Fibroblast of pulmonary artery (primary cell): ENCODE measurements around the gene CARD9.

Source experiments
- DNase-seq: peaks from one replicate; pipeline ENCODE4 v3.0.0-alpha.2; 2010; ENCODE audit warnings: low read depth
- H3K4me3 ChIP-seq: replicated peaks from 2 replicates; pipeline ENCODE4 v1.5.1; 2011; ENCODE audit warnings: low read depth, mild to moderate bottlenecking, control low read depth, low read length, moderate library complexity
- TF ChIP-seq, protein P1 (sequence below): IDR thresholded peaks from 2 replicates; pipeline ENCODE4 v1.5.1; 2011; ENCODE audit warnings: mild to moderate bottlenecking, control low read depth, low read length, inconsistent platforms; ENCODE audit errors: missing control alignments

Gene CARD9

DNA sequence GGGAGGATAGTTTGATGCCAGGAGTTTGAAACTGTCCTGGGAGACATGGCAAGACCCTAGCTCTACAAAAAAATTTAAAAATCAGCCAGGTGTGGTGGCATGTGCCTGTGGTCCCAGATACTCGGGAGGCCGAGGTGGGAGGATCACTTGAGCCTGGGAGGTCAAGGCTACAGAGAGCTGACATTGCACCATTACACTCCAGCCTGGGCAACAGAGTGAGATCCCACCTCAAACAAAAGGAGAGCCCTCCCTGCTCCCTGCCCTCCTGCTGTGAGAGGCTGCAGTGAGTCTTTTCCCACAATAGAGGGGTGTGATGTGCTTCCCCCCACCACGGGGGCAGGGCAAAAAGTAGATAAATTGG is 59.4 kb downstream of the CARD9 start:
- TF ChIP-seq, protein P1, sequence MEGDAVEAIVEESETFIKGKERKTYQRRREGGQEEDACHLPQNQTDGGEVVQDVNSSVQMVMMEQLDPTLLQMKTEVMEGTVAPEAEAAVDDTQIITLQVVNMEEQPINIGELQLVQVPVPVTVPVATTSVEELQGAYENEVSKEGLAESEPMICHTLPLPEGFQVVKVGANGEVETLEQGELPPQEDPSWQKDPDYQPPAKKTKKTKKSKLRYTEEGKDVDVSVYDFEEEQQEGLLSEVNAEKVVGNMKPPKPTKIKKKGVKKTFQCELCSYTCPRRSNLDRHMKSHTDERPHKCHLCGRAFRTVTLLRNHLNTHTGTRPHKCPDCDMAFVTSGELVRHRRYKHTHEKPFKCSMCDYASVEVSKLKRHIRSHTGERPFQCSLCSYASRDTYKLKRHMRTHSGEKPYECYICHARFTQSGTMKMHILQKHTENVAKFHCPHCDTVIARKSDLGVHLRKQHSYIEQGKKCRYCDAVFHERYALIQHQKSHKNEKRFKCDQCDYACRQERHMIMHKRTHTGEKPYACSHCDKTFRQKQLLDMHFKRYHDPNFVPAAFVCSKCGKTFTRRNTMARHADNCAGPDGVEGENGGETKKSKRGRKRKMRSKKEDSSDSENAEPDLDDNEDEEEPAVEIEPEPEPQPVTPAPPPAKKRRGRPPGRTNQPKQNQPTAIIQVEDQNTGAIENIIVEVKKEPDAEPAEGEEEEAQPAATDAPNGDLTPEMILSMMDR = no peak
- no peak for DNase-seq
- no peak overlapping the region for H3K4me3 ChIP-seq
